SK-N-SH (cell line): ENCODE results near the gene CST11. TPM values are rescaled to one million over a fixed set of nuclear protein-coding genes. Genes with fewer than 3 reads are reported as not detected.

ENCODE experiments used
- CTCF ChIA-PET: fragments of 300-600, 350-600 bp; formaldehyde crosslinking; extraction: SDS; loops from one replicate; lab custom pipeline; 2021; lab: Yijun Ruan, JAX
- POLR2A ChIA-PET: fragments of 350-600 bp; sonication (Branson Sonifier 250); formaldehyde crosslinking; extraction: SDS; loops from one replicate; lab custom pipeline; 2020; ENCODE audit warnings: antibody characterized with exemption, inconsistent platforms; lab: Yijun Ruan, JAX
- DNase-seq: peaks from one replicate; pipeline ENCODE4 v3.0.0; 2012
- H2AFZ ChIP-seq: fragments of 200-600 bp; sonication (generic); 2 replicates; pipeline ENCODE4 v1.8.1; 2016; ENCODE audit warnings: antibody characterized with exemption, mild to moderate bottlenecking, low read depth
- H3F3A ChIP-seq: fragments of 200-600 bp; sonication (generic); replicated peaks from 2 replicates; pipeline ENCODE3; 2016; ENCODE audit warnings: antibody characterized with exemption, mild to moderate bottlenecking; ENCODE audit not compliant: insufficient read depth
- H3K27ac ChIP-seq, 2 experiments: fragments of 200-500 bp in 1 of 2; fragments of 200-600 bp in 1 of 2; sonication (Bioruptor generic) in 1 of 2; sonication (generic), shearing (Covaris generic) in 1 of 2; 2 replicates each; pipeline versions ENCODE4 v1.5.1 to v1.6.1; 2014 to 2016; ENCODE audit warnings: low read depth in 2 of 2, inconsistent platforms in 1 of 2, low read length in 1 of 2, mild to moderate bottlenecking in 1 of 2, mixed read lengths in 1 of 2
- H3K27me3 ChIP-seq: fragments of 200-600 bp; sonication (generic), shearing (Covaris generic); 2 replicates; pipeline ENCODE4 v1.6.1; 2016; ENCODE audit warnings: mixed run types; ENCODE audit not compliant: insufficient read depth
- H3K36me3 ChIP-seq, 2 experiments: fragments of 200-500 bp in 1 of 2; fragments of 200-600 bp in 1 of 2; sonication (Bioruptor generic) in 1 of 2; sonication (generic) in 1 of 2; replicated peaks in 1 of 2; 2 replicates each; pipeline versions ENCODE3 to v1.5.1; 2014 to 2016; ENCODE audit warnings: low read length in 1 of 2, mild to moderate bottlenecking in 1 of 2; ENCODE audit not compliant: insufficient read depth in 2 of 2, control insufficient read depth in 1 of 2
- H3K4me1 ChIP-seq, 2 experiments: fragments of 200-500 bp in 1 of 2; fragments of 200-600 bp in 1 of 2; sonication (Bioruptor generic) in 1 of 2; sonication (generic), shearing (Covaris generic) in 1 of 2; 2 replicates each; pipeline versions ENCODE4 v1.5.1 to v1.6.1; 2014 to 2016; ENCODE audit warnings: low read depth in 1 of 2, low read length in 1 of 2, mixed run types in 1 of 2; ENCODE audit not compliant: insufficient read depth in 2 of 2, control insufficient read depth in 1 of 2
- H3K4me2 ChIP-seq: fragments of 200-600 bp; sonication (generic), shearing (Covaris generic); 2 replicates; pipeline ENCODE4 v1.6.1; 2017; ENCODE audit warnings: mixed run types
- H3K4me3 ChIP-seq, 2 experiments: fragments of 200-500 bp in 1 of 2; fragments of 200-600 bp in 1 of 2; sonication (Bioruptor generic) in 1 of 2; sonication (generic), shearing (Covaris generic) in 1 of 2; 2 replicates each; pipeline versions ENCODE4 v1.5.1 to v1.8.1; 2014 to 2016; ENCODE audit warnings: low read depth in 2 of 2, inconsistent platforms in 1 of 2, low read length in 1 of 2, mild to moderate bottlenecking in 1 of 2, mixed read lengths in 1 of 2, moderate library complexity in 1 of 2
- H3K79me2 ChIP-seq: fragments of 200-600 bp; sonication (generic); 2 replicates; pipeline ENCODE4 v1.8.1; 2017; ENCODE audit warnings: mild to moderate bottlenecking; ENCODE audit not compliant: insufficient read depth
- H3K9ac ChIP-seq: fragments of 200-600 bp; sonication (generic); 2 replicates; pipeline ENCODE4 v1.6.1; 2017; ENCODE audit warnings: mixed run types
- H3K9me2 ChIP-seq: fragments of 200-600 bp; sonication (generic); 2 replicates; pipeline ENCODE4 v1.6.1; 2017; ENCODE audit warnings: mixed run types
- H3K9me3 ChIP-seq: fragments of 200-600 bp; sonication (generic); 2 replicates; pipeline ENCODE4 v1.6.1; 2017; ENCODE audit warnings: mixed run types, mild to moderate bottlenecking, moderate library complexity
- H4K20me1 ChIP-seq: fragments of 200-600 bp; sonication (generic); 2 replicates; pipeline ENCODE4 v1.6.1; 2017; ENCODE audit warnings: mild to moderate bottlenecking, mixed run types; ENCODE audit not compliant: insufficient read depth
- ELF1 ChIP-seq: IDR thresholded peaks from 2 replicates; pipeline ENCODE4 v1.4.0; 2012
- EZH2phosphoT487 ChIP-seq: fragments of 200-600 bp; sonication (generic); IDR thresholded peaks from 2 replicates; pipeline ENCODE4 v1.6.1; 2017; ENCODE audit warnings: low read depth, mixed run types, mild to moderate bottlenecking, antibody characterized with exemption, moderate library complexity, borderline replicate concordance
- FOXJ3 ChIP-seq: sonication (generic); formaldehyde crosslinking; IDR thresholded peaks from 2 replicates; pipeline ENCODE4 v1.5.1; 2020; ENCODE audit warnings: mild to moderate bottlenecking, missing genetic modification reagents
- GABPA ChIP-seq: IDR thresholded peaks from 2 replicates; pipeline ENCODE4 v1.4.0; 2012; ENCODE audit warnings: low read depth, mild to moderate bottlenecking
- GATA2 ChIP-seq: sonication (generic); formaldehyde crosslinking; IDR thresholded peaks from 2 replicates; pipeline ENCODE4 v1.5.0; 2020; ENCODE audit warnings: mild to moderate bottlenecking, missing genetic modification reagents
- IRF3 ChIP-seq: fragments of 150-350 bp; IDR thresholded peaks from 2 replicates; pipeline ENCODE4 v1.6.1; 2016; ENCODE audit warnings: mild to moderate bottlenecking, low read depth, low read length
- JUND ChIP-seq: IDR thresholded peaks from 2 replicates; pipeline ENCODE4 v1.4.0; 2012
- MXI1 ChIP-seq: IDR thresholded peaks from 2 replicates; pipeline ENCODE4 v1.6.1; 2012; ENCODE audit warnings: mild to moderate bottlenecking, low read depth, low read length, improper control_type of control experiment
- POLR2AphosphoS5 ChIP-seq: IDR thresholded peaks from 2 replicates; pipeline ENCODE4 v1.6.1; 2012; ENCODE audit warnings: low read depth, low read length
- RAD21 ChIP-seq: IDR thresholded peaks from 2 replicates; pipeline ENCODE4 v1.6.1; 2012; ENCODE audit warnings: mild to moderate bottlenecking, low read length
- REST ChIP-seq: IDR thresholded peaks from 2 replicates; pipeline ENCODE4 v1.6.1; 2012; ENCODE audit warnings: mild to moderate bottlenecking, low read depth, low read length, moderate library complexity
- RXRA ChIP-seq: IDR thresholded peaks from 2 replicates; pipeline ENCODE4 v1.4.0; 2012; ENCODE audit warnings: low read depth, mild to moderate bottlenecking, borderline replicate concordance
- SMC3 ChIP-seq: IDR thresholded peaks from 2 replicates; pipeline ENCODE4 v1.6.1; 2012; ENCODE audit warnings: low read depth, low read length, improper control_type of control experiment
- TAF1 ChIP-seq: IDR thresholded peaks from 2 replicates; pipeline ENCODE4 v1.6.1; 2012; ENCODE audit warnings: low read depth, mild to moderate bottlenecking, low read length, moderate library complexity, borderline replicate concordance
- TCF12 ChIP-seq: IDR thresholded peaks from 2 replicates; pipeline ENCODE4 v1.4.0; 2012
- YY1 ChIP-seq: IDR thresholded peaks from 2 replicates; pipeline ENCODE4 v1.4.0; 2012; ENCODE audit warnings: low read depth, mild to moderate bottlenecking
- WGBS: methylation state at CpG from one replicate; pipeline ENCODE4 v1.1.6; 2017; ENCODE audit warnings: low lambda C conversion rate; 5-methylcytosine and 5-hydroxymethylcytosine counted together
- polyA plus RNA-seq, 3 experiments: library from polyadenylated mRNA; depleted of rRNA; stranded (reverse); fragments of >200 nt; gene quantifications; 2 replicates each; pipeline ENCODE4 v1.2.3, GENCODE V29; 2012
- TF ChIP-seq, protein P1 (sequence below): IDR thresholded peaks from 2 replicates; pipeline ENCODE4 v1.4.0; 2012; ENCODE audit warnings: low read depth, borderline replicate concordance
- TF ChIP-seq, protein P2 (sequence below): IDR thresholded peaks from 2 replicates; pipeline ENCODE4; 2012

CST11 gene
- polyA plus RNA-seq, 1 of the 3 experiments (the other 2 are of a cell fraction) = not detected

- H3K9ac ChIP-seq = no peak overlapping the region
- H3K4me1 ChIP-seq = peaks cover 0 to 7% of the 10 kb centered on the region in 2 experiments; a peak in 2 of 4 replicates
- H3K4me2 ChIP-seq = no peak overlapping the region
- no peak overlapping the region for H3K4me3 ChIP-seq
- 92% methylated on average over 5 of the region's 5 CpGs for WGBS
- H3K36me3 ChIP-seq = no peaks in the 10 kb centered on the region
- H4K20me1 ChIP-seq = peaks cover 21% of the 10 kb centered on the region
- H3K9me3 ChIP-seq = no peaks in the 10 kb centered on the region
- H3K9me2 ChIP-seq = no peaks in the 10 kb centered on the region
- ChIA-PET CTCF (interaction anchor here (1.0 kb wide), 1 partner anchor 38 kb away, joined by 3 read pairs; no protein-coding TSS in a partner anchor), POLR2A (no interaction called here)
- peaks cover 50% of the 10 kb centered on the region for H3K79me2 ChIP-seq
- H3F3A ChIP-seq = peaks cover 13% of the 10 kb centered on the region
- H2AFZ ChIP-seq = no peak overlapping the region
- no peak for TF ChIP-seq TAF1
- no peak for TF ChIP-seq GATA2 (CRISPR knock-in tag)
- no peak for TF ChIP-seq YY1
- TF ChIP-seq REST = no peak
- TF ChIP-seq FOXJ3 (CRISPR knock-in tag) = no peak
- no peak for TF ChIP-seq GABPA
- TF ChIP-seq, protein P1, sequence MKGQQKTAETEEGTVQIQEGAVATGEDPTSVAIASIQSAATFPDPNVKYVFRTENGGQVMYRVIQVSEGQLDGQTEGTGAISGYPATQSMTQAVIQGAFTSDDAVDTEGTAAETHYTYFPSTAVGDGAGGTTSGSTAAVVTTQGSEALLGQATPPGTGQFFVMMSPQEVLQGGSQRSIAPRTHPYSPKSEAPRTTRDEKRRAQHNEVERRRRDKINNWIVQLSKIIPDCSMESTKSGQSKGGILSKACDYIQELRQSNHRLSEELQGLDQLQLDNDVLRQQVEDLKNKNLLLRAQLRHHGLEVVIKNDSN = no peak
- no peak for TF ChIP-seq TCF12
- TF ChIP-seq IRF3 = no peak
- TF ChIP-seq EZH2phosphoT487 = no peak
- H3K27me3 ChIP-seq = no peaks in the 10 kb centered on the region
- H3K27ac ChIP-seq = no peak overlapping the region
- no peak for DNase-seq
These were observed 48.9 kb downstream of the CST11 start for GRCh38 chr20:23403751-23404150.

DNA sequence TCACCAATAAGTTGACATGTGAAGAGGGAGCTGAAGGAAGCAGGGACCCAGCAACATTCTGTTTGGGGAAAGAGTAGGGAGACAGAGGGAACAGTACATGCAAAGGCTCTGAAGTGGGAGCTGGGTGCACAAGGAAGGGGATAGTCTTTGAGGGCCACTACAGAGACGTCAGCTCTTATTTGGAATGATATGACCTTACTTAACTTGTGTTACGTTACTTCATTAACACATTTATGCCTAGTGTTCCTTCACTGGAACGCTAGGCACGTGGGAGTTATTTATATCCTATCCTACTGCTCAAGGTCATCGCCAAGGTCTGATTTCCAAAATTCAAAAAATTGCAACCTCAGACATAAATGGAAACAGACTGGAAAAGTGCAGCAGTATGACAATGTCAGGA lies 51.6 kb downstream of the CST11 start:
- 94% methylated on average over 5 of the region's 5 CpGs for WGBS
- Histone ChIP-seq H3K4me3 (no peak overlapping the region), H3K9me3 (no peaks in the 10 kb centered on the region), H3K4me1 (peaks cover 3 to 10% of the 10 kb centered on the region in 2 experiments; a peak in 2 of 4 replicates), H3K36me3 (peaks cover 2 to 5% of the 10 kb centered on the region in 2 experiments), H4K20me1 (peaks cover 8% of the 10 kb centered on the region; the same call in 1 of the 2 replicates), H3K27ac (no peak overlapping the region), H3K9ac (no peak overlapping the region), H2AFZ (no peak overlapping the region), H3K4me2 (no peak overlapping the region), H3F3A (peaks cover 20% of the 10 kb centered on the region), H3K9me2 (no peaks in the 10 kb centered on the region), H3K79me2 (peaks cover 31% of the 10 kb centered on the region; the same call in 1 of the 2 replicates), H3K27me3 (no peaks in the 10 kb centered on the region)
- POLR2A ChIA-PET = no interaction called here
- TF ChIP-seq, protein P1 = no peak
- TF ChIP-seq ELF1 (no peak), SMC3 (no peak), JUND (no peak), RXRA (no peak), MXI1 (no peak), GATA2 (CRISPR knock-in tag) (no peak), POLR2AphosphoS5 (no peak), RAD21 (no peak), IRF3 (no peak)
- TF ChIP-seq, protein P2, sequence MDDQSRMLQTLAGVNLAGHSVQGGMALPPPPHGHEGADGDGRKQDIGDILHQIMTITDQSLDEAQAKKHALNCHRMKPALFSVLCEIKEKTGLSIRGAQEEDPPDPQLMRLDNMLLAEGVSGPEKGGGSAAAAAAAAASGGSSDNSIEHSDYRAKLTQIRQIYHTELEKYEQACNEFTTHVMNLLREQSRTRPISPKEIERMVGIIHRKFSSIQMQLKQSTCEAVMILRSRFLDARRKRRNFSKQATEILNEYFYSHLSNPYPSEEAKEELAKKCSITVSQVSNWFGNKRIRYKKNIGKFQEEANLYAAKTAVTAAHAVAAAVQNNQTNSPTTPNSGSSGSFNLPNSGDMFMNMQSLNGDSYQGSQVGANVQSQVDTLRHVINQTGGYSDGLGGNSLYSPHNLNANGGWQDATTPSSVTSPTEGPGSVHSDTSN = no peak
- DNase-seq = no peak
- CTCF ChIA-PET = no interaction called here
